ENCODE results near the gene TALDO1.
"Not testable (repeated sequence)": the region's sequence is repeated elsewhere in the genome, so short reads cannot be mapped to it uniquely, and the experiment has no call there.

Gene TALDO1

GRCh38 chr11:719214-720016 lies 27.8 kb upstream of the TALDO1 start:
- DNase-seq, result peak in 1 of 3 donors; percentile 10

- DNase-seq, result peak in 1 of 3 donors; percentile 16
These were observed 27.1 kb upstream of the TALDO1 start for GRCh38 chr11:720017-720641.

- peak in 2 of 3 donors; percentile 75 to 79 for DNase-seq
These were observed 26.5 kb upstream of the TALDO1 start for GRCh38 chr11:720642-721246.

GRCh38 chr11:721247-721740 lies 26.0 kb upstream of the TALDO1 start:
- no peak for DNase-seq

- peak; percentile 50 to 76 (median 54) for DNase-seq
These were observed 25.4 kb upstream of the TALDO1 start for GRCh38 chr11:721741-722345.

- DNase-seq, result no peak
These were observed 24.9 kb upstream of the TALDO1 start for GRCh38 chr11:722346-722811.

- DNase-seq, result peak; percentile 74 to 79 (median 75)
These were observed 24.0 kb upstream of the TALDO1 start for GRCh38 chr11:723120-723883.

- DNase-seq, result no peak
These were observed 23.1 kb upstream of the TALDO1 start for GRCh38 chr11:724049-724777.

GRCh38 chr11:724778-725386 lies 22.4 kb upstream of the TALDO1 start:
- no peak for DNase-seq

GRCh38 chr11:725624-726202 lies 21.6 kb upstream of the TALDO1 start:
- no peak for DNase-seq

GRCh38 chr11:726278-727220 lies 20.7 kb upstream of the TALDO1 start:
- peak; percentile 40 to 59 (median 46) for DNase-seq

GRCh38 chr11:727281-727701 lies 20.0 kb upstream of the TALDO1 start:
- no peak for DNase-seq

GRCh38 chr11:727859-728748 lies 19.2 kb upstream of the TALDO1 start:
- peak; percentile 79 to 92 (median 81) for DNase-seq

- no peak for DNase-seq
These were observed 18.3 kb upstream of the TALDO1 start for GRCh38 chr11:728901-729491.

- DNase-seq, result no peak
These were observed 17.7 kb upstream of the TALDO1 start for GRCh38 chr11:729492-730074.

GRCh38 chr11:733072-733471 lies 14.2 kb upstream of the TALDO1 start:
- DNase-seq, result no peak

GRCh38 chr11:734541-734940 lies 12.7 kb upstream of the TALDO1 start:
- DNase-seq, result not testable (repeated sequence)

- DNase-seq, result no peak
These were observed 9.9 kb upstream of the TALDO1 start for GRCh38 chr11:737366-737765.
